HG02763 (cell line): Measurements from ENCODE around the gene KLHL36.

Experiments used
- ATAC-seq: cut with Tn5 transposase; IDR thresholded peaks from one replicate; pipeline ENCODE4 v1.9.1; 2021; ENCODE audit warnings: mild to moderate bottlenecking, moderate library complexity; ENCODE audit not compliant: unreplicated experiment

KLHL36 gene

GRCh38 chr16:84641643-84642358 is 6.5 kb upstream of the KLHL36 start:
- ATAC-seq: no peak

DNA sequence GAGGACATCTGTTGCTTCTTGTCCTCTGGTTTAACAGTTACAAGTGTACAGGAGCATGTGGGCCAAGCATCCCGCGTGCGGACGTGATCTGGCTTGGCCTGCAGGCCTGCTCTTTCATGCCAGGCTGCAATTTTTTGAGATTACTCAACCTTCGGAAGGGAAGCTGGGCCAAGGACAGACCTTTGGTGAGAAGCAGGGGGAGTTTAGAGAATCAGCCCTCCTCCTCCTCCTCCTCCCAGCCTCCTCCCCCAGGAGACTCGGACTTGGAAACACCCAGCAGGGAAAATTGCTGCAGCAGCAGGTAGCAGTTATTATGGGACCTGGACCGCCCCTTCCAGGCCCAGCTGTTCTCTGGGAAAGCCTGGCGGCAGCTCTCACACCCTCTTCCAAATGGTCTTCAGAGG is 5.1 kb upstream of the KLHL36 start:
- ATAC-seq: no peak

GRCh38 chr16:84643674-84644073 is 4.6 kb upstream of the KLHL36 start:
- no peak for ATAC-seq

GRCh38 chr16:84648595-84649510 is 542 bp downstream of the KLHL36 start:
- ATAC-seq: peak; percentile 60

DNA sequence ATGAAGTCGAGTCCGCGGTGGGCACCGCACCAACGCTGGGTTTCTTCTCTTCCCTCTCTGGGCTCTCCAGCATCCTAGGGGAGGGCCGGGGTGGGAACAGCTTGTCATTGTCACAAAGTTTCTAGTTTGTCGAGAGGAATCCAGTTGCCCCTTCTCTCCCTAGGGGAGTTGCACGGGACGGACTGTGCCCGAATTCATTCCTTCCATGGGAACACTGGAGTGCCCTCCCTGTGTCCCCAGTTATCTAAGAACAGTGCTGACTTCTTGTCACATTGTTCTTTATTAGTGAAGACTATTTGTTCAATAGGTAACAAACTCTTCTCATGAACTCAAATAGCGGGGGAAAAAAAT is 1.2 kb downstream of the KLHL36 start:
- ATAC-seq: no peak

GRCh38 chr16:84650062-84650991 is 2.0 kb downstream of the KLHL36 start:
- no peak for ATAC-seq

- ATAC-seq: no peak
Observed at GRCh38 chr16:84652566-84652965, 4.3 kb downstream of the KLHL36 start.

DNA sequence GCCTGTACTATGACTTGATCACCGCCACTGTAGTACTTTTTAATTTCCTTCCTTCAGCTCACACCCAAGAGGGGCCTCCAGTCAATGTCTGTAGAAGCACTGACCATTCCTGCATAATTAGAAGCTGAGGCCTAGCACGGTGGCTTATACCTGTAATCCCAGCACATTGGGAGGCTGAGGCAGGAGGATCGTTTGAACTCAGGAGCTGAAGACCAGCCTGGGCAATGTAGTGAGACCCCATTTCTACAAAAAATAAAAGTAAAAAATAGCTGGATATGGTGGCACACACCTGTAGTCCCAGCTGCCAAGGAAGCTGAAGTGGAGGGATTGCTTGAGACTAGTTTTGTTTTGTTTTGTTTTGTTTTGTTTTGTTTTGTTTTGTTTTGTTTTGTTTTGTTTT is 5.9 kb downstream of the KLHL36 start:
- ATAC-seq: no peak

GRCh38 chr16:84654998-84655397 is 6.7 kb downstream of the KLHL36 start:
- ATAC-seq: no peak

DNA sequence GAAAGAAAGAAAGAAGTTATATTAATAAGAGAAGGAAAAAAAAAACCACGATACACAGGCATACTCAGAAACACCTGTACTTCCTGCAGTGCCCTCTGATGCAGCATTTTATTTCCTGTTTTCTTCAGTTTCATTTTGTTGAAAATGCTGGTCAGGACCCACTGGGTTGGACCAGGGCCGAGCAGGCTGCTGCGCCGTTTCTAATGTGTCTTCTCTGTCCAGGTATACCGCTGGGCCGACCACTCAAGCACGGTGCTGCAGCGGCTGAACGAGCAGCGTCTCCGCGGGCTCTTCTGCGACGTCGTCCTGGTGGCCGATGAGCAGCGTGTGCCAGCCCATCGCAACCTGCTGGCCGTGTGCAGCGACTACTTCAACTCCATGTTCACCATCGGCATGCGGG is 8.3 kb downstream of the KLHL36 start:
- ATAC-seq: no peak

DNA sequence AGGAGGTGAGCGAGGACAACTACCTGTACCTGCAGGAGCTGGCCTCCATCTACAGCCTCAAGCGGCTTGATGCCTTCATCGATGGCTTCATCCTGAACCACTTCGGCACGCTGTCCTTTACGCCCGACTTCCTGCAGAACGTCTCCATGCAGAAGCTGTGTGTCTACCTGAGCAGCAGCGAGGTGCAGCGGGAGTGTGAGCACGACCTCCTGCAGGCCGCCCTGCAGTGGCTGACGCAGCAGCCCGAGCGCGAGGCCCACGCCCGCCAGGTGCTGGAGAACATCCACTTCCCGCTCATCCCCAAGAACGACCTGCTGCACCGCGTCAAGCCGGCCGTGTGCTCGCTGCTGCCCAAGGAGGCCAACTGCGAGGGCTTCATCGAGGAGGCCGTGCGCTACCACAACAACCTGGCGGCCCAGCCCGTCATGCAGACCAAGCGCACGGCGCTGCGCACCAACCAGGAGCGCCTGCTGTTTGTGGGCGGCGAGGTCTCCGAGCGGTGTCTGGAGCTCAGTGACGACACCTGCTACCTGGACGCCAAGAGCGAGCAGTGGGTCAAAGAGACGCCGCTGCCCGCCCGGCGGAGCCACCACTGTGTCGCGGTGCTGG is 9.0 kb downstream of the KLHL36 start:
- no peak for ATAC-seq

- no peak for ATAC-seq
Observed at GRCh38 chr16:84658690-84659089, 10.4 kb downstream of the KLHL36 start.

- ATAC-seq: no peak
Observed at GRCh38 chr16:84659656-84660300, 11.5 kb downstream of the KLHL36 start.

DNA sequence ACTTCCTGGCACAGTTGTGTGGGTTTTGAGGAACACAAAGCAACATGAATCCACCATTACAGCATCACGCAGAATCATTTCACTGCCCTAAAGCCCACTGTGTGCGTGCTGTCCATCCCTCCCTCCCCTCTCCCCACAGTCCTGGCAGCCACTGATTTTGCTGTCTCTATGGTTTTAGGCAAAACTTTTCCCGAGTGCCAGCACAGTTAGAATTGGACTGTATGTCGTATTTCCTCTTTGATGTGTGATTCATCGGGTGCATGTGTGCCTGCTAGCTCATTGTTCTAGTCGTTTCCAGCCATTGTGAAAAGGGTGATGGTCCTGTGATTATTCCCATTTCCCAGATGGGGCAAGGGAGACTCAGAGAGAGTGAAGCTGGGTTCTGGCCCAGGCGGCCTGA is 12.7 kb downstream of the KLHL36 start:
- no peak for ATAC-seq

GRCh38 chr16:84661418-84662060 is 13.2 kb downstream of the KLHL36 start:
- ATAC-seq: no peak

GRCh38 chr16:84662471-84662870 is 14.2 kb downstream of the KLHL36 start:
- no peak for ATAC-seq

DNA sequence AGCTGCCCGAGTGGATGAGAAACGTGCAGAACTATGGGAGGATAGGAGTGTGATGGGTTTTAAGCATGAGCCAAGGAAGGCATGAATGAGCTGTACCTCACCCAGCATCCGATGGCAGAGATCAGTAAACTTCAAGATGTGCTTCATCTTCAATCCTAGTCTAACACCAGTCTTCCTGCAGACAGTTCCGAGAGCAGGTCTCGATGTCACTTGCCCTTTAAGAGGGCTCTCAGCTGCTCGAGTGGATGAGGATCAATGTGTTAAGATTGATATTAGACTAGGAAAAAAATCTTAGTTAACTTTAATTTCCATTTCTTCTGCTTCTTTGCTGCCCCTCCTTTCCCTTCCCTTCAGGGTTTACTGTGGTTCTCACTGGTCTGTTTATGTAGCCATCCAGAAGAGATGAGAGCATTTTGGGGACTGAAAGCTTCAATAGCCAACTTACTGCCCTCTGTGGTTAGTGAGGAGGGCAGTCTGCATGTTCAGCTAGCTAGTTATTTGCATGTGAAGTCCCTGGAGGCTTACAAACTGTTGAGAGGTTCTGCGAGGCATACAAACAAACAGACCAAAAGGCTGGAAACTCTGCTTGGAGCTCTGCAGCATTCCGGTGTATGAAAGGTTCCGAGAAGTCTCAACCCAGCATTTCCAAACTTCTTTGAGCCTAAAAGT is 15.3 kb downstream of the KLHL36 start:
- ATAC-seq: peak; percentile 78

GRCh38 chr16:84665359-84665758 is 17.0 kb downstream of the KLHL36 start:
- ATAC-seq: no peak

GRCh38 chr16:84665843-84666242 is 17.5 kb downstream of the KLHL36 start:
- ATAC-seq: no peak
